HepG2 (cell line): ENCODE data around the gene FMN2. TPM values are rescaled to one million over a fixed set of nuclear protein-coding genes. Genes with fewer than 3 reads are reported as not detected.

ENCODE experiments used
- ATAC-seq: fragments of 200-7000 bp; cut with Tn5 transposase; 3 replicates; pipeline ENCODE4 v1.9.1; 2020; ENCODE audit warnings: mild to moderate bottlenecking, moderate library complexity
- BruUV-seq: library from RNA; stranded (reverse); fragments of 400-500 nt; replicated peaks from 2 replicates; lab custom pipeline; 2021; lab: Mats Ljungman, UMichigan
- CTCF ChIA-PET: fragments of 300-600 bp; formaldehyde crosslinking; extraction: SDS; loops from one replicate; lab custom pipeline; 2021; ENCODE audit warnings: low total read pairs, inconsistent platforms, low intra/inter-chr PET ratio; lab: Yijun Ruan, JAX
- POLR2A ChIA-PET: fragments of 350-600 bp; sonication (Branson Sonifier 250); formaldehyde crosslinking; loops from one replicate; lab custom pipeline; 2020; ENCODE audit warnings: antibody characterized with exemption, inconsistent platforms; lab: Yijun Ruan, JAX
- DNase-seq: peaks from one replicate; pipeline ENCODE4 v3.0.0-alpha.2; 2015; ENCODE audit warnings: low spot score
- FAIRE-seq: peaks from 3 replicates; lab custom pipeline; 2011; peaks lifted over from hg19 to GRCh38; lab: Jason Lieb, UNC
- H2AFZ ChIP-seq: one replicate; pipeline ENCODE4 v1.6.1; 2011; ENCODE audit warnings: low read length, inconsistent platforms
- H3K27ac ChIP-seq: fragments of 300-600 bp; 3 replicates; pipeline ENCODE4 v1.8.0; 2011; ENCODE audit warnings: mixed run types, mild to moderate bottlenecking, mixed read lengths, low read length, inconsistent platforms; ENCODE audit not compliant: insufficient read depth; ENCODE audit errors: extremely low read length
- H3K27me3 ChIP-seq, 2 experiments: fragments of 200-600 bp in 1 of 2; 2 replicates in 1 of 2; 3 replicates in 1 of 2; pipeline versions ENCODE4 v1.6.0 to v1.8.0; 2011; ENCODE audit warnings: low read length in 2 of 2, mild to moderate bottlenecking in 2 of 2, moderate library complexity in 2 of 2, inconsistent platforms in 1 of 2; ENCODE audit not compliant: insufficient read depth in 2 of 2, control insufficient read depth in 1 of 2
- H3K36me3 ChIP-seq, 2 experiments: fragments of 200-600 bp in 1 of 2; replicated peaks in 1 of 2; 2 replicates in 1 of 2; 3 replicates in 1 of 2; pipeline versions ENCODE4 v1.5.1 to v1.8.0; 2011; ENCODE audit warnings: low read length in 2 of 2, inconsistent platforms in 1 of 2; ENCODE audit not compliant: insufficient read depth in 2 of 2, control insufficient read depth in 1 of 2
- H3K4me1 ChIP-seq: 2 replicates; pipeline ENCODE4 v1.5.1; 2012; ENCODE audit warnings: low read length, inconsistent platforms; ENCODE audit not compliant: insufficient read depth
- H3K4me2 ChIP-seq: 2 replicates; pipeline ENCODE4 v1.6.0; 2011; ENCODE audit warnings: low read depth, low read length, inconsistent platforms
- H3K4me3 ChIP-seq, 3 experiments: fragments of 200-600 bp in 1 of 3; sonication (generic), shearing (Covaris generic) in 1 of 3; replicated peaks in 1 of 3; 2 replicates each; pipeline ENCODE4 v1.5.1; 2011 to 2016; ENCODE audit warnings: low read length in 3 of 3, inconsistent platforms in 2 of 3, low read depth in 2 of 3, mild to moderate bottlenecking in 2 of 3, control low read depth in 1 of 3, mixed read lengths in 1 of 3; ENCODE audit not compliant: insufficient read depth in 1 of 3
- H3K79me2 ChIP-seq: one replicate; pipeline ENCODE4 v1.6.1; 2011; ENCODE audit warnings: low read length, inconsistent platforms; ENCODE audit not compliant: insufficient read depth
- H3K9ac ChIP-seq: 2 replicates; pipeline ENCODE4 v1.6.0; 2011; ENCODE audit warnings: mild to moderate bottlenecking, low read depth, low read length, inconsistent platforms; ENCODE audit not compliant: insufficient read depth
- H3K9me3 ChIP-seq: 2 replicates; pipeline ENCODE4 v1.5.1; 2012; ENCODE audit warnings: mild to moderate bottlenecking, low read length
- H4K20me1 ChIP-seq: 2 replicates; pipeline ENCODE4 v1.6.0; 2011; ENCODE audit warnings: inconsistent platforms, mild to moderate bottlenecking, low read length, moderate library complexity; ENCODE audit not compliant: insufficient read depth
- ARID2 ChIP-seq: sonication (generic); formaldehyde crosslinking; IDR thresholded peaks from 2 replicates; pipeline ENCODE4 v1.8.1; 2022; ENCODE audit warnings: mild to moderate bottlenecking, missing genetic modification reagents, borderline replicate concordance
- CTCF ChIP-seq: sonication (generic); formaldehyde crosslinking; IDR thresholded peaks from 2 replicates; pipeline ENCODE4 v1.5.0; 2020; ENCODE audit warnings: mild to moderate bottlenecking, missing genetic modification reagents, moderate library complexity
- KDM4B ChIP-seq: sonication (generic); formaldehyde crosslinking; IDR thresholded peaks from 2 replicates; pipeline ENCODE4 v1.4.0; 2020; ENCODE audit warnings: missing genetic modification reagents
- LBX2 ChIP-seq: sonication (generic); formaldehyde crosslinking; IDR thresholded peaks from 2 replicates; pipeline ENCODE4 v1.5.0; 2020; ENCODE audit warnings: missing genetic modification reagents, mild to moderate bottlenecking, borderline replicate concordance
- MAFG ChIP-seq: sonication (generic); formaldehyde crosslinking; IDR thresholded peaks from 2 replicates; pipeline ENCODE4 v1.5.1; 2020; ENCODE audit warnings: mild to moderate bottlenecking, missing genetic modification reagents
- STAG1 ChIP-seq: sonication (generic); formaldehyde crosslinking; IDR thresholded peaks from 2 replicates; pipeline ENCODE4 v1.4.0; 2020; ENCODE audit warnings: missing genetic modification reagents
- TRIM24 ChIP-seq: sonication (generic); formaldehyde crosslinking; IDR thresholded peaks from 2 replicates; pipeline ENCODE4 v1.8.0; 2022; ENCODE audit warnings: mild to moderate bottlenecking, missing genetic modification reagents
- U2AF1 ChIP-seq: fragments of 200-400 bp; formaldehyde crosslinking; optimal IDR thresholded peaks from 2 replicates; pipeline ENCODE3; 2017; ENCODE audit warnings: mild to moderate bottlenecking, low read depth, low read length
- ZNF432 ChIP-seq: sonication (generic); formaldehyde crosslinking; IDR thresholded peaks from 2 replicates; pipeline ENCODE4 v1.5.0; 2020; ENCODE audit warnings: missing genetic modification reagents, mild to moderate bottlenecking, borderline replicate concordance
- WGBS: methylation state at CpG from one replicate; pipeline ENCODE4 v1.1.6; 2017; ENCODE audit warnings: low lambda C conversion rate; 5-methylcytosine and 5-hydroxymethylcytosine counted together
- in situ Hi-C: cut with HindIII; loops from 2 replicates; pipeline ENCODE4 v1.10.0; 2017; ENCODE audit warnings: low pct_unique_long_range_greater_than_20kb; ENCODE audit not compliant: extremely low pct_ligation_motif_present
- intact Hi-C: fragments of 100-400 bp; cut with micrococcal nuclease; formaldehyde crosslinking; loops from one replicate; pipeline ENCODE4 v1.10.0; 2022; ENCODE audit not compliant: unreplicated experiment
- polyA plus RNA-seq, 8 experiments: library from polyadenylated mRNA; depleted of rRNA in 3 of 8; stranded (reverse) in 7 of 8; unstranded in 1 of 8; fragments of >200 nt; fragmentation: Illumina TruSeq in 4 of 8; extraction: Trizol in 4 of 8; gene quantifications; 2 replicates each; pipeline versions ENCODE4 v1.2.1 to v1.2.3, GENCODE V29; 2011 to 2016; ENCODE audit warnings: low read depth in 4 of 8, missing spikeins in 1 of 8, mixed read lengths in 1 of 8; ENCODE audit not compliant: insufficient read depth in 1 of 8
- total RNA-seq, 5 experiments: library from RNA; depleted of rRNA; stranded (reverse); fragments of >200 nt; fragmentation: Illumina TruSeq; extraction: Trizol; gene quantifications; 2 replicates each; pipeline ENCODE4 v1.2.3, GENCODE V29; 2016; ENCODE audit warnings: low read depth in 1 of 5

FMN2 gene
- total and polyA plus RNA-seq, 2 of the 13 experiments (the other 11 are each of a cell fraction or from before 2014, with no cell fraction given) = not detected

- POLR2A ChIA-PET = no interaction called here
- FAIRE-seq = no peak
- H3K4me3 ChIP-seq = no peak overlapping the region
- H3K4me2 ChIP-seq = no peak overlapping the region
- TF ChIP-seq LBX2 (CRISPR knock-in tag) (no peak), KDM4B (CRISPR knock-in tag) (no peak), CTCF (CRISPR knock-in tag) (peak; percentile 39), MAFG (CRISPR knock-in tag) (no peak), ZNF432 (CRISPR knock-in tag) (no peak), ARID2 (no peak), STAG1 (CRISPR knock-in tag) (peak; percentile 63), TRIM24 (CRISPR knock-in tag) (no peak), U2AF1 (no peak)
- TF ChIP-seq, all 625 proteins: peak for 2
- BruUV-seq = no TSS peak
- ATAC-seq (no peak), DNase-seq (peak; percentile 2)
- intact Hi-C loops = loop anchor here (5.0 to 10.0 kb wide), 2 partner anchors 501 to 754 kb away; no protein-coding TSS in a partner anchor
- Histone ChIP-seq H2AFZ (no peak overlapping the region), H3K27ac (no peak overlapping the region), H3K27me3 (no peaks in the 10 kb centered on the region), H4K20me1 (no peaks in the 10 kb centered on the region), H3K9me3 (no peaks in the 10 kb centered on the region), H3K36me3 (no peaks in the 10 kb centered on the region), H3K9ac (no peak overlapping the region), H3K79me2 (no peaks in the 10 kb centered on the region), H3K4me1 (no peaks in the 10 kb centered on the region)
- CTCF ChIA-PET = no interaction called here
- 3% methylated on average over 6 of the region's 6 CpGs for WGBS
- in situ Hi-C loops = loop anchor here (25.0 kb wide), 1 partner anchor 496 kb away; no protein-coding TSS in a partner anchor
These were observed 99.3 kb downstream of the FMN2 start for GRCh38 chr1:240190881-240191401.
